ENCODE measurements around the gene FAIM2.

The FAIM2 gene

DNA sequence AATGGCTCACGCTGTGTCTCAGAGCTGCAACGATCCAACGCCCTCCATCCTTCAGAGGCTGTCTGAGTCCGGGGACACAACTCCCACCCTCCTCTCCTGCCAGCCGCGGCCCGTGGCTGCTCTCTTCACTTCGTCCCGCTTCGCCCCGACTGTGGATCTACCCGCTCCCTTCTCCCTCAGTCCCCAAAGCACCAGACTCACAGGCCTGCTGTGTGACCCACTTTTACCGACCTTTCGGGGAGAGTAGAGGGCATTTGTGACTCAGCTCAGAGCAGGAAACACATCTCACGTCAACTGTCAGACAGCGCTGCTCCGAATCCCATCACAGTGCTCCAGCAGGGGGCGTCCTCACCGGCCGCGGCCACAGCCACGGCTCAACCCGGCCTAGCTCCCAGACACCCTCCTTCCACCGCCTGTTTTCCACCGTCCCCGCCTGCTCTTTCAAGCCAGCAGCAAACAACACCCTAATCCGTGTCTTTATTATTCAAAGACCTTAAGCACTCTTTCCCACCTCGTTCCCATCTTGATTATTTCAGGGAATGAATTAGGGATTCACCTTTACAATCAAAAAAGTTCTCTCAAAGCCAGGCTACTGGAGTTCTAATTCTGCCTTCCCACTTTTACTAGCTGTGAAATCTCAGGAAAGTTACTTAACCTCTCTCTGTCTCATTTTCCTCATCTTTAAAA, 41.8 kb upstream of the FAIM2 start (continued):
- TF ChIP-seq GLI4 (tag by site-specific recombination; IDR thresholded peaks at IDR 0.05), result 0 out of 2 replicates have a peak, but pooled peaks have one; percentile 45
- TF ChIP-seq, protein P1, sequence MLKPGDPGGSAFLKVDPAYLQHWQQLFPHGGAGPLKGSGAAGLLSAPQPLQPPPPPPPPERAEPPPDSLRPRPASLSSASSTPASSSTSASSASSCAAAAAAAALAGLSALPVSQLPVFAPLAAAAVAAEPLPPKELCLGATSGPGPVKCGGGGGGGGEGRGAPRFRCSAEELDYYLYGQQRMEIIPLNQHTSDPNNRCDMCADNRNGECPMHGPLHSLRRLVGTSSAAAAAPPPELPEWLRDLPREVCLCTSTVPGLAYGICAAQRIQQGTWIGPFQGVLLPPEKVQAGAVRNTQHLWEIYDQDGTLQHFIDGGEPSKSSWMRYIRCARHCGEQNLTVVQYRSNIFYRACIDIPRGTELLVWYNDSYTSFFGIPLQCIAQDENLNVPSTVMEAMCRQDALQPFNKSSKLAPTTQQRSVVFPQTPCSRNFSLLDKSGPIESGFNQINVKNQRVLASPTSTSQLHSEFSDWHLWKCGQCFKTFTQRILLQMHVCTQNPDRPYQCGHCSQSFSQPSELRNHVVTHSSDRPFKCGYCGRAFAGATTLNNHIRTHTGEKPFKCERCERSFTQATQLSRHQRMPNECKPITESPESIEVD (tag by site-specific recombination; IDR thresholded peaks at IDR 0.05), result no peak
- peak; percentile 48; the same call in 1 of the 2 replicates for TF ChIP-seq TRIM28 (IDR thresholded peaks at IDR 0.05; ENCODE audit: borderline replicate concordance, low read length)
- TF ChIP-seq, protein P2, sequence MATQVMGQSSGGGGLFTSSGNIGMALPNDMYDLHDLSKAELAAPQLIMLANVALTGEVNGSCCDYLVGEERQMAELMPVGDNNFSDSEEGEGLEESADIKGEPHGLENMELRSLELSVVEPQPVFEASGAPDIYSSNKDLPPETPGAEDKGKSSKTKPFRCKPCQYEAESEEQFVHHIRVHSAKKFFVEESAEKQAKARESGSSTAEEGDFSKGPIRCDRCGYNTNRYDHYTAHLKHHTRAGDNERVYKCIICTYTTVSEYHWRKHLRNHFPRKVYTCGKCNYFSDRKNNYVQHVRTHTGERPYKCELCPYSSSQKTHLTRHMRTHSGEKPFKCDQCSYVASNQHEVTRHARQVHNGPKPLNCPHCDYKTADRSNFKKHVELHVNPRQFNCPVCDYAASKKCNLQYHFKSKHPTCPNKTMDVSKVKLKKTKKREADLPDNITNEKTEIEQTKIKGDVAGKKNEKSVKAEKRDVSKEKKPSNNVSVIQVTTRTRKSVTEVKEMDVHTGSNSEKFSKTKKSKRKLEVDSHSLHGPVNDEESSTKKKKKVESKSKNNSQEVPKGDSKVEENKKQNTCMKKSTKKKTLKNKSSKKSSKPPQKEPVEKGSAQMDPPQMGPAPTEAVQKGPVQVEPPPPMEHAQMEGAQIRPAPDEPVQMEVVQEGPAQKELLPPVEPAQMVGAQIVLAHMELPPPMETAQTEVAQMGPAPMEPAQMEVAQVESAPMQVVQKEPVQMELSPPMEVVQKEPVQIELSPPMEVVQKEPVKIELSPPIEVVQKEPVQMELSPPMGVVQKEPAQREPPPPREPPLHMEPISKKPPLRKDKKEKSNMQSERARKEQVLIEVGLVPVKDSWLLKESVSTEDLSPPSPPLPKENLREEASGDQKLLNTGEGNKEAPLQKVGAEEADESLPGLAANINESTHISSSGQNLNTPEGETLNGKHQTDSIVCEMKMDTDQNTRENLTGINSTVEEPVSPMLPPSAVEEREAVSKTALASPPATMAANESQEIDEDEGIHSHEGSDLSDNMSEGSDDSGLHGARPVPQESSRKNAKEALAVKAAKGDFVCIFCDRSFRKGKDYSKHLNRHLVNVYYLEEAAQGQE (tag by site-specific recombination; IDR thresholded peaks at IDR 0.05), result no peak
- no peak for TF ChIP-seq ZNF518A (tag by site-specific recombination; conservative IDR thresholded peaks at IDR 0.05; ENCODE audit: low read depth)
- TF ChIP-seq, protein P3, sequence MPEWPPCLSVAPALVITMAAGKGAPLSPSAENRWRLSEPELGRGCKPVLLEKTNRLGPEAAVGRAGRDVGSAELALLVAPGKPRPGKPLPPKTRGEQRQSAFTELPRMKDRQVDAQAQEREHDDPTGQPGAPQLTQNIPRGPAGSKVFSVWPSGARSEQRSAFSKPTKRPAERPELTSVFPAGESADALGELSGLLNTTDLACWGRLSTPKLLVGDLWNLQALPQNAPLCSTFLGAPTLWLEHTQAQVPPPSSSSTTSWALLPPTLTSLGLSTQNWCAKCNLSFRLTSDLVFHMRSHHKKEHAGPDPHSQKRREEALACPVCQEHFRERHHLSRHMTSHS (tag by site-specific recombination; IDR thresholded peaks at IDR 0.05), result no peak
- TF ChIP-seq ZNF114 (tag by site-specific recombination; IDR thresholded peaks at IDR 0.05), result no peak
- no peak for TF ChIP-seq ZNF621 (tag by site-specific recombination; IDR thresholded peaks at IDR 0.05)
- peak; percentile 79 for TF ChIP-seq ZEB2 (tag by site-specific recombination; IDR thresholded peaks at IDR 0.05)
- peak; percentile 82; the same call in 1 of the 2 replicates for TF ChIP-seq ZNF501 (tag by site-specific recombination; IDR thresholded peaks at IDR 0.05)
- 0 out of 2 replicates have a peak, but pooled peaks have one; percentile 23 for TF ChIP-seq ZBTB48 (tag by site-specific recombination; IDR thresholded peaks at IDR 0.05)
- TF ChIP-seq ZNF580 (tag by site-specific recombination; IDR thresholded peaks at IDR 0.05), result peak; percentile 48; the same call in 1 of the 2 replicates
- TF ChIP-seq HOXC10 (CRISPR knock-in tag; IDR thresholded peaks at IDR 0.05), result no peak
- TF ChIP-seq ZNF660 (tag by site-specific recombination; IDR thresholded peaks at IDR 0.05), result peak; percentile 91
- TF ChIP-seq ZBTB8A (tag by site-specific recombination; IDR thresholded peaks at IDR 0.05), result peak; percentile 57; the same call in 1 of the 2 replicates
- TF ChIP-seq ZFHX2 (tag by site-specific recombination; conservative IDR thresholded peaks at IDR 0.05), result no peak
- no peak for TF ChIP-seq ZNF544 (tag by site-specific recombination; IDR thresholded peaks at IDR 0.05)
- peak; percentile 85 for TF ChIP-seq ZNF2 (tag by site-specific recombination; IDR thresholded peaks at IDR 0.05)
- no peak for TF ChIP-seq ZNF23 (tag by site-specific recombination; IDR thresholded peaks at IDR 0.05; ENCODE audit: borderline replicate concordance)
- no peak for TF ChIP-seq GLIS2 (tag by site-specific recombination; IDR thresholded peaks at IDR 0.05)
- no peak for TF ChIP-seq ZNF830 (tag by site-specific recombination; IDR thresholded peaks at IDR 0.05; ENCODE audit: low read depth)
- TF ChIP-seq GLIS1 (tag by site-specific recombination; IDR thresholded peaks at IDR 0.05), result no peak
- TF ChIP-seq KLF16 (tag by site-specific recombination; IDR thresholded peaks at IDR 0.05), result 0 out of 2 replicates have a peak, but pooled peaks have one; percentile 54
- TF ChIP-seq SETDB1 (IDR thresholded peaks at IDR 0.05; ENCODE audit: insufficient read length, low read length), result no peak
- no peak for TF ChIP-seq ZNF16 (tag by site-specific recombination; IDR thresholded peaks at IDR 0.05; ENCODE audit: low read depth)
- no peak; the same call in 1 of the 2 replicates for TF ChIP-seq ZXDB (tag by site-specific recombination; IDR thresholded peaks at IDR 0.05)

Measured in HEK293 (cell line).